Prostate gland (tissue), 2 donors: Measurements from ENCODE around the gene HSPD1. TPM values are rescaled to one million over a fixed set of nuclear protein-coding genes. Genes with fewer than 3 reads are reported as not detected.

Experiments
- small RNA-seq, 2 donors: library from RNA; depleted of rRNA; stranded (forward); fragments of <200 nt; gene quantifications; one replicate each; pipeline ENCODE3, GENCODE V24; 2016
- total RNA-seq, 2 donors: library from RNA; depleted of rRNA; stranded (reverse); fragments of >200 nt; gene quantifications; one replicate each; pipeline ENCODE4 v1.1.0, GENCODE V29; 2016

HSPD1 gene
- total RNA-seq, 2 donors from 2014 or later: 95.5 to 110 TPM

Small RNAs within 50 kb of the gene (small RNA-seq; reads per million reads assigned to genes)
- gene AC020550.1: 0 reads per million in 2 donors
- 0 reads per million in 2 donors for gene RNU6-1029P

Other genes with a start within 250 kb of the HSPD1 start
- 10 to 100 TPM in 1 of 2 donors, 1 to 10 TPM in 1; 6.0 to 11.2 TPM for gene ANKRD44, start 189.1 kb downstream of the HSPD1 start, total RNA-seq
- gene SF3B1, start 64.8 kb downstream of the HSPD1 start, total RNA-seq: 100 to 1,000 TPM; 197 to 250 TPM
- 10 to 100 TPM; 18.7 to 20.1 TPM for gene COQ10B, start 46.3 kb downstream of the HSPD1 start, total RNA-seq
- gene HSPE1, start 539 bp upstream of the HSPD1 start, total RNA-seq: 100 to 1,000 TPM in 1 of 2 donors, 10 to 100 TPM in 1; 57.0 to 139 TPM
- gene MOB4, start 16.2 kb upstream of the HSPD1 start, total RNA-seq: 10 to 100 TPM; 13.7 to 23.4 TPM
- gene RFTN2, start 175.7 kb upstream of the HSPD1 start, total RNA-seq: 10 to 100 TPM in 1 of 2 donors, 1 to 10 TPM in 1; 2.3 to 17.5 TPM
- 1 to 10 TPM; 5.9 to 6.9 TPM for gene MARS2, start 205.5 kb upstream of the HSPD1 start, total RNA-seq